K562 (cell line): ENCODE measurements around the gene PRDM12. TPM values are rescaled to one million over a fixed set of nuclear protein-coding genes. Genes with fewer than 3 reads are reported as not detected.

Source experiments
- ATAC-seq: fragments of 200-7000 bp; cut with Tn5 transposase; 3 replicates; pipeline ENCODE4 v1.9.1; 2020; ENCODE audit warnings: moderate library complexity
- BruUV-seq: library from RNA; stranded (reverse); fragments of 400-500 nt; replicated peaks from 2 replicates; lab custom pipeline; 2021; lab: Mats Ljungman, UMichigan
- CTCF ChIA-PET: fragments of 300-600 bp; formaldehyde crosslinking; extraction: SDS; loops from one replicate; lab custom pipeline; 2021; ENCODE audit warnings: low intra/inter-chr PET ratio; lab: Yijun Ruan, JAX
- POLR2A ChIA-PET: fragments of 300-600, 350-650 bp; sonication (Branson Sonifier 250); formaldehyde crosslinking; extraction: SDS; loops from one replicate; lab custom pipeline; 2021; ENCODE audit warnings: antibody characterized with exemption, inconsistent platforms; lab: Yijun Ruan, JAX
- DNase-seq, 4 experiments: peaks; one replicate each; pipeline versions ENCODE4 v3.0.0 to v3.0.0-alpha.2; 2011 to 2018; ENCODE audit warnings: low spot score in 3 of 4, mixed read lengths in 3 of 4; ENCODE audit errors: extremely low read depth in 1 of 4
- FAIRE-seq: peaks from 2 replicates; lab custom pipeline; 2011; peaks lifted over from hg19 to GRCh38; lab: Jason Lieb, UNC
- H2AFZ ChIP-seq: 2 replicates; pipeline ENCODE4 v1.6.0; 2011; ENCODE audit warnings: low read depth, low read length, control low read depth, inconsistent platforms
- H3K27ac ChIP-seq: fragments of 200-600 bp; 3 replicates; pipeline ENCODE4 v1.8.0; 2011; ENCODE audit warnings: low read depth, mild to moderate bottlenecking, control low read depth, inconsistent platforms, low read length, moderate library complexity, mixed read lengths; ENCODE audit errors: extremely low read depth
- H3K27me3 ChIP-seq, 2 experiments: fragments of 300-600 bp in 1 of 2; 2 replicates in 1 of 2; 3 replicates in 1 of 2; pipeline versions ENCODE4 v1.6.0 to v1.8.0; 2011; ENCODE audit warnings: inconsistent platforms in 2 of 2, low read length in 2 of 2, mild to moderate bottlenecking in 1 of 2, mixed read lengths in 1 of 2, moderate library complexity in 1 of 2; ENCODE audit not compliant: control insufficient read depth in 2 of 2, insufficient read depth in 2 of 2
- H3K36me3 ChIP-seq: fragments of 300-600 bp; 3 replicates; pipeline ENCODE4 v1.8.0; 2011; ENCODE audit warnings: mild to moderate bottlenecking, low read length, inconsistent platforms; ENCODE audit not compliant: control insufficient read depth, insufficient read depth
- H3K4me1 ChIP-seq, 2 experiments: fragments of 200-600 bp in 1 of 2; replicated peaks in 1 of 2; 2 replicates in 1 of 2; 3 replicates in 1 of 2; pipeline versions ENCODE4 v1.5.1 to v1.8.0; 2011; ENCODE audit warnings: inconsistent platforms in 2 of 2, low read length in 2 of 2, mild to moderate bottlenecking in 1 of 2, mixed read lengths in 1 of 2, moderate library complexity in 1 of 2; ENCODE audit not compliant: control insufficient read depth in 2 of 2, insufficient read depth in 2 of 2
- H3K4me2 ChIP-seq: 2 replicates; pipeline ENCODE4 v1.6.1; 2011; ENCODE audit warnings: low read length, control low read depth, inconsistent platforms, mixed read lengths; ENCODE audit not compliant: insufficient read depth
- H3K4me3 ChIP-seq: fragments of 200-600 bp; sonication (generic), shearing (Covaris generic); 2 replicates; pipeline ENCODE4 v1.5.1; 2016; ENCODE audit warnings: control low read depth, inconsistent platforms
- H3K79me2 ChIP-seq: fragments of 200-600 bp; 3 replicates; pipeline ENCODE4 v1.8.0; 2011; ENCODE audit warnings: low read length, inconsistent platforms; ENCODE audit not compliant: control insufficient read depth, insufficient read depth
- H3K9ac ChIP-seq, 2 experiments: 2 replicates each; pipeline versions ENCODE4 v1.6.0 to v1.6.1; 2011; ENCODE audit warnings: low read depth in 2 of 2, low read length in 2 of 2, control low read depth in 1 of 2, inconsistent platforms in 1 of 2, mild to moderate bottlenecking in 1 of 2, mixed read lengths in 1 of 2; ENCODE audit not compliant: insufficient read depth in 1 of 2
- H3K9me1 ChIP-seq: one replicate; pipeline ENCODE4 v1.6.0; 2011; ENCODE audit warnings: inconsistent platforms, mild to moderate bottlenecking, low read length, moderate library complexity; ENCODE audit not compliant: control insufficient read depth, insufficient read depth
- H3K9me3 ChIP-seq: replicated peaks from 2 replicates; pipeline ENCODE4 v1.5.1; 2011; ENCODE audit warnings: low read depth, low read length, inconsistent platforms; ENCODE audit not compliant: control insufficient read depth, insufficient read depth
- H4K20me1 ChIP-seq: replicated peaks from 2 replicates; pipeline ENCODE4 v1.6.1; 2011; ENCODE audit warnings: low read length, inconsistent platforms, mixed read lengths; ENCODE audit not compliant: control insufficient read depth, insufficient read depth
- FOXJ2 ChIP-seq: fragments of 200-800 bp; sonication (Bioruptor generic); IDR thresholded peaks from 2 replicates; pipeline ENCODE4 v1.6.1; 2016; ENCODE audit warnings: missing genetic modification characterization, missing compliant biosample characterization
- KDM5B ChIP-seq: fragments of 200-600 bp; sonication (generic); IDR thresholded peaks from 2 replicates; pipeline ENCODE4 v1.6.1; 2012; ENCODE audit warnings: low read depth, mild to moderate bottlenecking, moderate library complexity, low read length, control low read depth, inconsistent platforms; ENCODE audit not compliant: insufficient replicate concordance
- NFIC ChIP-seq: fragments of 450-650 bp; IDR thresholded peaks from 2 replicates; pipeline ENCODE4 v1.6.1; 2017; ENCODE audit warnings: mild to moderate bottlenecking, inconsistent platforms
- PPARD ChIP-seq: fragments of 250-450 bp; sonication (Bioruptor Pico); IDR thresholded peaks from 2 replicates; pipeline ENCODE4 v1.8.0; 2022; ENCODE audit warnings: inconsistent platforms, mild to moderate bottlenecking, moderate library complexity
- RBFOX2 ChIP-seq: fragments of 200-400 bp; formaldehyde crosslinking; IDR thresholded peaks from 2 replicates; pipeline ENCODE4 v1.6.1; 2017; ENCODE audit warnings: low read depth, mild to moderate bottlenecking, low read length, moderate library complexity
- ZKSCAN1 ChIP-seq: fragments of 150-350 bp; IDR thresholded peaks from 2 replicates; pipeline ENCODE4 v1.6.1; 2016; ENCODE audit warnings: low read depth, low read length
- ZNF778 ChIP-seq: fragments of 450-650 bp; formaldehyde crosslinking; IDR thresholded peaks from 2 replicates; pipeline ENCODE4 v1.4.0; 2020; ENCODE audit warnings: mild to moderate bottlenecking, moderate library complexity
- WGBS: fragments of 100-300 bp; shearing (Covaris generic); methylation state at CpG from one replicate; pipeline ENCODE4 v1.1.6; 2016; ENCODE audit warnings: low coverage, mixed read lengths; ENCODE audit not compliant: insufficient coverage; ENCODE audit errors: missing lambda C conversion rate; 5-methylcytosine and 5-hydroxymethylcytosine counted together
- in situ Hi-C: fragments of 300-500 bp; cut with MboI; formaldehyde crosslinking; loops from 4 replicates; pipeline ENCODE4 v1.15.0; 2018; ENCODE audit warnings: inconsistent platforms, mixed read lengths
- intact Hi-C: fragments of 100-400 bp; cut with micrococcal nuclease; formaldehyde crosslinking; loops from 2 replicates; pipeline ENCODE4 v1.14.2; 2022
- polyA plus RNA-seq, 8 experiments: library from polyadenylated mRNA; depleted of rRNA in 4 of 8; stranded (reverse) in 5 of 8; unstranded in 3 of 8; fragments of >200 nt; fragmentation: Nextera tagmentation in 2 of 8; fragmentation: Illumina TruSeq in 1 of 8; extraction: Ambion mirVana in 2 of 8; extraction: Trizol in 1 of 8; gene quantifications; 2 replicates each; pipeline versions ENCODE4 v1.2.1 to v1.2.3, GENCODE V29; 2011 to 2014; ENCODE audit warnings: inconsistent platforms in 1 of 8, missing spikeins in 1 of 8
- total RNA-seq, 7 experiments: library from RNA; depleted of rRNA in 6 of 7; stranded (reverse); fragments of >200 nt in 6 of 7; fragmentation: Illumina TruSeq in 2 of 7; extraction: Trizol in 2 of 7; gene quantifications; 2 replicates each; pipeline versions ENCODE4 v1.2.1 to v1.2.3, GENCODE V29; 2011 to 2021; ENCODE audit warnings: low replicate concordance in 1 of 7
- TF ChIP-seq, protein P1 (sequence below): fragments of 450-650 bp; formaldehyde crosslinking; IDR thresholded peaks from 2 replicates; pipeline ENCODE4 v1.4.0; 2020; ENCODE audit warnings: mild to moderate bottlenecking, moderate library complexity
- TF ChIP-seq, protein P2 (sequence below): fragments of 250-450 bp; sonication (Bioruptor Pico); IDR thresholded peaks from 2 replicates; pipeline ENCODE4 v1.5.0; 2021; ENCODE audit warnings: mild to moderate bottlenecking, borderline replicate concordance
- TF ChIP-seq, protein P3 (sequence below): sonication (generic); formaldehyde crosslinking; IDR thresholded peaks from 2 replicates; pipeline ENCODE4 v1.9.0; 2022; ENCODE audit warnings: mild to moderate bottlenecking, missing genetic modification reagents

Gene PRDM12
- total and polyA plus RNA-seq, 9 of the 15 experiments (the other 6 are each of a cell fraction or from before 2014, with no cell fraction given): 0.04 to 0.22 (median 0.07) TPM; not detected in 3

DNA sequence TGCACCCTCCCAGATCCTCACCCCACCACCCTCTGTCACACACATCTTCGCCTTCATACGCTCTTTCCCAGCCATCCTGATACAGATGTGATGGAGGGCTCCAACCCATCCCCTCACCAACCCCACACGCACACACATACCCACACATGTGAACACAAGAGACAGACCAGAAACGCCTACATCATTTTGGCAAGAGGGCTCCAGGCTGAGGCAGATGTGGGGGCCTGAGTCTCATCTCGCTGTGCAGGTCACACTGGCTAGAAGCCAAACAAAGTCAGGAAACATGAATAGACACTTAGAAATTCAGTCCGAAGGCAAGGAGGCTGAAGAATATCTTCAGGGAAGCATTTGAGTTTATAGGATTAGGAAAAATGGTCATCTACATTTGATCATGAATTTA is 6.2 kb downstream of the PRDM12 start:
- Histone ChIP-seq H4K20me1 (no peaks in the 10 kb centered on the region; the same call in 1 of the 2 replicates), H3K4me1 (peaks cover 3 to 17% of the 10 kb centered on the region in 2 experiments; a peak in 3 of 5 replicates), H3K9me3 (no peaks in the 10 kb centered on the region), H3K4me2 (no peak overlapping the region), H3K4me3 (no peak overlapping the region), H3K27ac (no peak overlapping the region), H3K9ac (peak overlapping the region in 1 of 2 experiments; percentile 1; a peak in 1 of 4 replicates), H2AFZ (no peak overlapping the region), H3K9me1 (no peaks in the 10 kb centered on the region), H3K79me2 (no peaks in the 10 kb centered on the region), H3K27me3 (peaks cover 17 to 31% of the 10 kb centered on the region in 2 experiments), H3K36me3 (no peaks in the 10 kb centered on the region)
- DNase-seq (no peak), ATAC-seq (no peak; the same call in 2 of the 3 replicates), FAIRE-seq (no peak)
- 61% methylated on average over 6 of the region's 6 CpGs for WGBS
- intact Hi-C loops: no loop called here
- in situ Hi-C loops: no loop called here
- POLR2A ChIA-PET: interaction anchor here (1.0 kb wide), 1 partner anchor 13 kb away, joined by 3 read pairs; no protein-coding TSS in a partner anchor
- CTCF ChIA-PET: no interaction called here
- no TSS peak for BruUV-seq
- TF ChIP-seq KDM5B (no peak), NFIC (peak; percentile 72), ZKSCAN1 (no peak)

DNA sequence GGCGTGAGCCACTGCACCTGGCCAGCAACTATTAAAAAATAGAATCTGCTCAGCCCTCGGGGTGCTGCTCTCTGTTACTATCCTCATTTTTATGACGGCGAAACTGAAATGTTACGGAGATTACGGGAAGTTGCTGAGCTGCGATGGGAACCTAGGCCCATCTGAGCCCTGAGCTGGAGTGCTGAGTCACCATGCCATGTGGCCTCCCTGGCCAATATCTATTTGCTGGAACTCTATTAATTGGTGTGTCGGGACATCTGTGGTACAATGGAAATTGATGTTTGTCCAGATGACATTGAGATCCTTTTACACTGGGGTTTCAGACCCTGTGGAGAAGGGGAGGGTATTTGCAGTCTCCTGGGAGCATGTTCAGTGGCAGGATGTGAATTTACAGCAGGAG is 8.1 kb downstream of the PRDM12 start:
- 80% methylated on average over 8 of the region's 8 CpGs for WGBS
- Histone ChIP-seq H3K36me3 (no peaks in the 10 kb centered on the region), H3K27ac (no peak overlapping the region), H3K79me2 (no peaks in the 10 kb centered on the region), H3K9me3 (no peaks in the 10 kb centered on the region), H3K9ac (peak overlapping the region in 1 of 2 experiments; percentile 48; a peak in 1 of 4 replicates), H2AFZ (peak overlapping the region; percentile 64), H3K27me3 (peaks cover 4 to 13% of the 10 kb centered on the region in 2 experiments; a peak in 4 of 5 replicates), H4K20me1 (no peaks in the 10 kb centered on the region; the same call in 1 of the 2 replicates), H3K4me2 (no peak overlapping the region), H3K4me3 (no peak overlapping the region), H3K4me1 (peaks cover 3 to 6% of the 10 kb centered on the region in 2 experiments; a peak in 3 of 5 replicates), H3K9me1 (no peaks in the 10 kb centered on the region)
- in situ Hi-C loops: no loop called here
- CTCF ChIA-PET: no interaction called here
- intact Hi-C loops: no loop called here
- POLR2A ChIA-PET: no interaction called here
- ATAC-seq (no peak), DNase-seq (no peak), FAIRE-seq (peak; percentile 52)
- no TSS peak for BruUV-seq
- TF ChIP-seq PPARD (CRISPR knock-in tag) (no peak), RBFOX2 (no peak), FOXJ2 (tag) (no peak), ZNF778 (CRISPR knock-in tag) (no peak)
- TF ChIP-seq, protein P1, sequence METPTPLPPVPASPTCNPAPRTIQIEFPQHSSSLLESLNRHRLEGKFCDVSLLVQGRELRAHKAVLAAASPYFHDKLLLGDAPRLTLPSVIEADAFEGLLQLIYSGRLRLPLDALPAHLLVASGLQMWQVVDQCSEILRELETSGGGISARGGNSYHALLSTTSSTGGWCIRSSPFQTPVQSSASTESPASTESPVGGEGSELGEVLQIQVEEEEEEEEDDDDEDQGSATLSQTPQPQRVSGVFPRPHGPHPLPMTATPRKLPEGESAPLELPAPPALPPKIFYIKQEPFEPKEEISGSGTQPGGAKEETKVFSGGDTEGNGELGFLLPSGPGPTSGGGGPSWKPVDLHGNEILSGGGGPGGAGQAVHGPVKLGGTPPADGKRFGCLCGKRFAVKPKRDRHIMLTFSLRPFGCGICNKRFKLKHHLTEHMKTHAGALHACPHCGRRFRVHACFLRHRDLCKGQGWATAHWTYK (CRISPR knock-in tag): no peak
- TF ChIP-seq, protein P2, sequence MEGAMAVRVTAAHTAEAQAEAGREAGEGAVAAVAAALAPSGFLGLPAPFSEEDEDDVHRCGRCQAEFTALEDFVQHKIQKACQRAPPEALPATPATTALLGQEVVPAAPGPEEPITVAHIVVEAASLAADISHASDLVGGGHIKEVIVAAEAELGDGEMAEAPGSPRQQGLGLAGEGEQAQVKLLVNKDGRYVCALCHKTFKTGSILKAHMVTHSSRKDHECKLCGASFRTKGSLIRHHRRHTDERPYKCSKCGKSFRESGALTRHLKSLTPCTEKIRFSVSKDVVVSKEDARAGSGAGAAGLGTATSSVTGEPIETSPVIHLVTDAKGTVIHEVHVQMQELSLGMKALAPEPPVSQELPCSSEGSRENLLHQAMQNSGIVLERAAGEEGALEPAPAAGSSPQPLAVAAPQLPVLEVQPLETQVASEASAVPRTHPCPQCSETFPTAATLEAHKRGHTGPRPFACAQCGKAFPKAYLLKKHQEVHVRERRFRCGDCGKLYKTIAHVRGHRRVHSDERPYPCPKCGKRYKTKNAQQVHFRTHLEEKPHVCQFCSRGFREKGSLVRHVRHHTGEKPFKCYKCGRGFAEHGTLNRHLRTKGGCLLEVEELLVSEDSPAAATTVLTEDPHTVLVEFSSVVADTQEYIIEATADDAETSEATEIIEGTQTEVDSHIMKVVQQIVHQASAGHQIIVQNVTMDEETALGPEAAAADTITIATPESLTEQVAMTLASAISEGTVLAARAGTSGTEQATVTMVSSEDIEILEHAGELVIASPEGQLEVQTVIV (CRISPR knock-in tag): no peak
- TF ChIP-seq, protein P3, sequence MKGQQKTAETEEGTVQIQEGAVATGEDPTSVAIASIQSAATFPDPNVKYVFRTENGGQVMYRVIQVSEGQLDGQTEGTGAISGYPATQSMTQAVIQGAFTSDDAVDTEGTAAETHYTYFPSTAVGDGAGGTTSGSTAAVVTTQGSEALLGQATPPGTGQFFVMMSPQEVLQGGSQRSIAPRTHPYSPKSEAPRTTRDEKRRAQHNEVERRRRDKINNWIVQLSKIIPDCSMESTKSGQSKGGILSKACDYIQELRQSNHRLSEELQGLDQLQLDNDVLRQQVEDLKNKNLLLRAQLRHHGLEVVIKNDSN (CRISPR knock-in tag): no peak
